HG02759 (cell line): Measurements from ENCODE around the gene GPANK1.

Experiments
- ATAC-seq: cut with Tn5 transposase; IDR thresholded peaks from one replicate; pipeline ENCODE4 v1.9.1; 2021; ENCODE audit warnings: mild to moderate bottlenecking, moderate library complexity; ENCODE audit not compliant: unreplicated experiment

The GPANK1 gene

GRCh38 chr6:31643818-31644454 lies 20.9 kb downstream of the GPANK1 start:
- no peak for ATAC-seq

GRCh38 chr6:31642798-31643570 lies 21.8 kb downstream of the GPANK1 start:
- no peak for ATAC-seq

- no peak for ATAC-seq
These were observed 23.4 kb downstream of the GPANK1 start for GRCh38 chr6:31641370-31641769.

- no peak for ATAC-seq
These were observed 24.2 kb downstream of the GPANK1 start for GRCh38 chr6:31640612-31641011.

- ATAC-seq: no peak
These were observed 25.3 kb downstream of the GPANK1 start for GRCh38 chr6:31639449-31639861.

- ATAC-seq: no peak
These were observed 25.8 kb downstream of the GPANK1 start for GRCh38 chr6:31639043-31639442.

- ATAC-seq: no peak
These were observed 27.9 kb downstream of the GPANK1 start for GRCh38 chr6:31636698-31637596.

GRCh38 chr6:31634969-31635575 lies 29.7 kb downstream of the GPANK1 start:
- no peak for ATAC-seq

GRCh38 chr6:31634131-31634530 lies 30.7 kb downstream of the GPANK1 start:
- no peak for ATAC-seq

GRCh38 chr6:31633447-31633846 lies 31.4 kb downstream of the GPANK1 start:
- no peak for ATAC-seq

- ATAC-seq: no peak
These were observed 32.4 kb downstream of the GPANK1 start for GRCh38 chr6:31632279-31632946.

GRCh38 chr6:31631681-31632278 lies 33.0 kb downstream of the GPANK1 start:
- no peak for ATAC-seq

GRCh38 chr6:31631209-31631608 lies 33.6 kb downstream of the GPANK1 start:
- no peak for ATAC-seq

GRCh38 chr6:31630177-31630934 lies 34.4 kb downstream of the GPANK1 start:
- no peak for ATAC-seq

GRCh38 chr6:31629014-31629413 lies 35.8 kb downstream of the GPANK1 start:
- ATAC-seq: no peak

- ATAC-seq: no peak
These were observed 37.0 kb downstream of the GPANK1 start for GRCh38 chr6:31627690-31628287.

GRCh38 chr6:31626952-31627351 lies 37.8 kb downstream of the GPANK1 start:
- ATAC-seq: no peak

GRCh38 chr6:31624070-31624469 lies 40.7 kb downstream of the GPANK1 start:
- no peak for ATAC-seq

- ATAC-seq: no peak
These were observed 42.1 kb downstream of the GPANK1 start for GRCh38 chr6:31622684-31623091.
